NOMO-1 treated with dmso at 0.1 percent for 144 hours (cell line): ENCODE data around the gene MSL1.

Experiments
- DNase-seq: peaks from one replicate; lab custom pipeline; 2025; ENCODE audit not compliant: unreplicated experiment; lab: John Stamatoyannopoulos, UW

The MSL1 gene

DNA sequence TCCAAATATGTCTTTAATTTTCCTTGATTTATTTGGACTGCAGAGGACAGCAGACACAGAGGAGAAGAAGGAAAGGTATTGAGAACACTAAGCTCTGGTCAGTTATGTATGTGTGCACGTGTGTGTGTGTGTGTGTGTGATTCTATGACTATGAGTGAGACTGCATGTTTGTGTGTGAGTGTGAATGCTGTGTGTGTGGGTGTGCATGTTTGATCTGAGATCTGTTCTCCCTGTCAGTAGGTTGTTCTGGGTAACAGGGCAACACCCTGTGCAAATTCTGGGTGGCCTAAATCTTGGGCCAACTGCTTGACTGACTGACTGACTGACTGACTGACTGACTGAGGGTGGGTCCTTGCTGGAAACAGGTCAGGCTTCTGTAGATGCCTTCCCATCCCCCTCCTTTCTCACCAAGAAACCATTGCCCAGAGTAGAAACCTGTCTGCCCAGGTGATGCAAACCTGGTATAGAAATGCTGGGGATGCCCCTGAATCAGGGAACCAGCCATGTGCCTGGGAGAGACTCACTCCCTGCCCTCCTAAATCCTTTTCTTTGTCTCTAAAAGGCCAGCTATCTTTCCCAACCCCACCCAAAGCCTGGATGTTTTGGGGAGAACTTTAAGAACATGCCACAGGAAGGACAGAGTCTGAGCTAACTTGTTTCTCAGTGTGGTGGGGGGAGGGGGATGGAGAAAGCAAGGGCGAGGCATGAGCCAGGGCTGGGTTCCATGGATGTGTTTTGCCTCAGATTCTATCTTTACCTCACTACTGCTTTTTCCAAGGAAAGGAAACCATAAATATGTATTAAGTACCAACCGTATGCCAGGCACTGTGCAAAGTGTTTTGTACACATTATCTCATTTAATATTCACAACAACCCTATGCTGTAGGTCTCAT lies 16.9 kb upstream of the MSL1 start:
- no peak for DNase-seq

DNA sequence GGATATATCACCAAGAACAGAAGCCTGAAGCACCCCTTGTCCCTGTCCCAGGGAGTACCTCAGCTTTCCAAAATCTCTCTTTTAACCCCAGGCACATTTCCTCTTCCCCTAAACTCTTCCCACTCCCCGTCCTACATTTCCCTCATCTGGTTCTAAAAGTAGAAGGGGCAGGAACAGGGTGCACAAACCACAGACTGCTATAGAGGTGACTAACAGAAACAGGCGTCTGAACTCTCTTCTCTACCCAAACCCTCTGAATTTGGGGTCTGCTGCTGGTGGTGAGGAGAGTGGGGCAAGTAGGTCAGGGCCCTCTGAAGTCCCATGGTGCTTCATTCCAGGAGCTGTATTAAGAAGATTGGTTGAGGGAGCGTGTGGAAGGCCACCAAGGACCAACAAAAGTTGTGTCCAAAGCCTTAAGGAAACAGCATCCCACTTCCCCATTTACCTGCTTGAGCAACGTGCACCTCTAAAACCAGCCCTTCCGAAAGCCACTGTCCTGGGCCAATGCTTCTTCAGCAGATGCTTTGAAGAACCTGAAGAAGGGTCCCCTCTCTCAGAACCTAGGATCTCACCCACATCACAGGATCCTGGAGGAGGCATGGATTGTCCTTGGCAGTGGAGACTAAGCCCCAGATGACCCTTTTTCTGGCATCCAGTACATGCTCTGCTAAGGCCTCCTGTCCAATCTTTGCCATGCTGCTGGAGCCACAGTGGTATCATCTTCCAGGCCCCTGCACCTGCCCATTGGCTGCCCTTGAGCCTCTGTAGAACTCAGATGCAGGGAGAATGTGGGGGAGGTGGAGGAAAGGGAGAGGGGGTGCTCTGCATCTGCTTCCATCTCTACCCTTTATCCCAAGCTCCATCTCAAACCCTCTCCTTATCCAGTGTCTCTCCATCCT lies 15.7 kb upstream of the MSL1 start:
- DNase-seq: no peak

DNA sequence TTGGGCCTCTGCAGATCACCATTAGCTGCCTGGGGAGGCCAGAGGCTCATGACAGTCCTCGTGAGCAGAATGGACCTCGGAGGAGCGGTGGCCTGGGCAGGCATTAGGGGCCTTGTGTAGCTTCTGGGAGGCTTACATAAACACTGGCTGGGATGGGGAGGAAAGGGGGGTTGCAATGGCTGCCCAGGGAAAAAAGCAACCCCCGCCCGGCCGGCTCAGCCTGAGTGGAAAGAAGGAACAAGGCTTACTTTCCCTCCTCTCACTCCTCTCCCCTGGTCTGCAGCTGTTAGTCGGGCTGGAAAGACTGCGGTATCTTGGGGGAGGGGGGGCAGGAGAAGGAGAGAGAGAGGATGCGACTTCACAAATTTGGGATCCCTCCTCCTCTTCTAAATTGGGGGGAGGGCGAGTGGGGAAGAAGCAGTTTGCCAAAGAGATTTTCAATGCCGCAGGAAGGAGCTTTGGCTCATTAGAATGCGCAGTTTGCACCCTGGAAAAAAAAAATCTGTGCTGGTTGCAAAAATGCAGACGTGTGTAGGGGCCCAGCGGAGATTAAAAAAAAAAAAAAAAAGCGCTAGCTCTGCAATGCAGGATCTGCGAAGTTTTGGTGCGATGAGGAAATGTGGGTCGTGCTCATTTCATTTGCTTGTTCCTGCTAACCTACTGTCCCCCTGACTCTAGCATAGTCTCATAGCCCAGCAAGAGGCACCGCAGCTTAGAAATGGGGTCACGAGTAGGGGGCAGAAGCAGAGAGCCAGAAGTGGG lies 14.8 kb upstream of the MSL1 start:
- no peak for DNase-seq

DNA sequence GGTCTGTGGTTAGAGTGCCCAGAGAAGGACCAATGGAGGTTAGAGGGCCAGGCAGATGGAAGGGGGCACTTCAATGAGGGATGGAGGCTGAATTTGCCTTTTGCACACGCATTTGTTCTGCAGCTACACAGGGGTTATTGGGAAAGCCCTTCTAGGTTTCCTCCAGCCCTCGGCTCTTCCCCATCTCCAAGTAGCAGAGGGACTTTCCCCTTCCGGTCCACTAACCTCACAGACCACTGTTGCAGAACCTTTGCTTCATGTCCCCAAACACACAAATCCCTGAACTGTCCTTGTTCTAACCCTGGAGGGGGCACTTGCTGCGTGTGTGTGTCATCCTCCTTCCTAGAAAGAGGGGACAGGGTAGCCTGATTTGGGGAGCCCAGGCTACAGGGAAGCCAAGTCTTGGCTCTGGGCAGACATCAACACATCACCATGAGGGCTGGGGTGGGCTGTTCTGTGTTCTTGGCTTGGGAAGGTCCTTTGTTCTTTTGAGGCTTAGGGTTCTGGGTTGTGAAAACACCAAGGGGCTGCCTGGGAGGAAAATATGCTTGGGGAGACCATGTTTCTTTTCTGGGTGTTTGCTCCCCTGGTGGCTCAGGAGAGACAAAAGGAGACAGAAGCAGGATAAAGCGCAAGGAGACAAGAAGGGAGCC lies 14.1 kb upstream of the MSL1 start:
- DNase-seq: peak; percentile 32

DNA sequence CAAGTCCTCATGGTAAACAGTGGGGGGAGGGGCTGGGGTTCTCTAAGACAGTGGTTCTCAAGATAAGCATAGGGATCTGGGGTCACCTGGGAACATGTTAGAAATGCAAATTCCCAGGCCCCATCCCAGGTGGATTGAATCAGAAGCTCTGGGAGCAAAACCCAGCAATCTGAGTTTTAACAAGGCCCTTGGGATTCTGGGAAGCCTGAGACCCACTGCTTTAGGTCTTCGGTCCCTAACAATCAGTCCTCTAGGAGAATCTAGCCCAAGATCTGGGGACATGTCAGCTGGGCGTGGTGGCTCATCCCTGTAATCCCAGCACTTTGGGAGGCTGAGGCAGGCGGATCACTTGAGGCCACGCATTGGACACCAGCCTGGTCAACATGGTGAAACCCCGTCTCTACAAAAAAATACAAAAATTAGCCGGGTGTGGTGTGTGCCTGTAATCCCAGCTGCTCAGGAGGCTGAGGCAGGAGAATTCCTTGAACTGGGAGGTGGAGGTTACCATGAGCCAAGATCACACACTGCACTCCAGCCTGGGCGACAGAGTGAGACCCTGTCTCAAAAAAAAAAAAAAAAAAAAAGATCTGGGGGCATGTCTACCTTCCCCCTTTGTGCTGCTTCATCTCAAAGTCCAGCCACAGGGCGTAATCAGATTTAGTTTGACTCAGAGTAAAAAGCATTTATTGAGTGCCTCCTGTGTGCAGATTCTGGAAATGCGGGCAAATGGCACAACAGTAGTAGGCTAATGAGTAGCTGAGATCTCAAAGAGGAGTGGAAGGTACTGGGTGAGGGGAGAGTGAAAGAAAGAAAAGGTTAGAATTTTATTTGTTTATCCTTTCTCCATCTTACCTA lies 12.6 kb upstream of the MSL1 start:
- no peak for DNase-seq

DNA sequence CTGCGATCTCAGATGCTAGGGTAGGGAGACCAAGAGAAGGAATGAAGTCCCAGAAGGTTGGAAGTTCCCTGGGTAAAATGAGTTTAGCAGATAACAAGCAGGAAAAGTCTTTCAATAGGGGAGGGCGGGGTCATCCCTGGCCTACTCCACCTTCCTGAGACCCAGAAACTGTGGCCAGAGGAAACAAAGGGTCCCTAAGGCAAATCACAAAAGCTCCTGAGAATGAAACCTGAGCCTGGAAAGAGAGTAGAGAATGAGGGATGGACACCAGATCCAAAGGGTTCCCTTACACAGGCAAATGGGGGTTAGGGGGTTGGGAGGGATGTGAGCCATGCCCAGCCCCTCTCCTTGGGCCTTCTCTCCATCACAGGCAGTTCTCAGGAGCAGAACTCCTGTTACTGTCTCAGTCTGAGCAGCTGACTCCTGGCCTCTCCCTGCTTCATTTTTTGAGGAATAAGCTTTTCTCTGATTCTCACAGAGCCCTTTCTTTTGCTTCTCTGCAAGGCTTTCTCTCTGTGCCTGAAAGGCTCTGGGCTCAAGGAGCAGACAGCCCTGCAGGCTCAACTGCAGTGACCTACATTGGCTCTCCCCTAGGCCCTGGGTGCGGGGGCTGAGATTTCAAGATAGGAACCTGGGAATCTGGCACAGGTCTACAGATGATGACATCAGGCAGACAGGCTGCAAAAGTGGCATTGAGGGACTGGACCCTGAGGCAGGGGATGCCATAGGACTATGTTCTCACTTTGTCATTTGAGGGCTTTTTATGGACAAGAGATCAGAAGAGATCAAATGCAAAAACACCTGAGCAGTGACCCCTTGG lies 11.5 kb upstream of the MSL1 start:
- DNase-seq: no peak

DNA sequence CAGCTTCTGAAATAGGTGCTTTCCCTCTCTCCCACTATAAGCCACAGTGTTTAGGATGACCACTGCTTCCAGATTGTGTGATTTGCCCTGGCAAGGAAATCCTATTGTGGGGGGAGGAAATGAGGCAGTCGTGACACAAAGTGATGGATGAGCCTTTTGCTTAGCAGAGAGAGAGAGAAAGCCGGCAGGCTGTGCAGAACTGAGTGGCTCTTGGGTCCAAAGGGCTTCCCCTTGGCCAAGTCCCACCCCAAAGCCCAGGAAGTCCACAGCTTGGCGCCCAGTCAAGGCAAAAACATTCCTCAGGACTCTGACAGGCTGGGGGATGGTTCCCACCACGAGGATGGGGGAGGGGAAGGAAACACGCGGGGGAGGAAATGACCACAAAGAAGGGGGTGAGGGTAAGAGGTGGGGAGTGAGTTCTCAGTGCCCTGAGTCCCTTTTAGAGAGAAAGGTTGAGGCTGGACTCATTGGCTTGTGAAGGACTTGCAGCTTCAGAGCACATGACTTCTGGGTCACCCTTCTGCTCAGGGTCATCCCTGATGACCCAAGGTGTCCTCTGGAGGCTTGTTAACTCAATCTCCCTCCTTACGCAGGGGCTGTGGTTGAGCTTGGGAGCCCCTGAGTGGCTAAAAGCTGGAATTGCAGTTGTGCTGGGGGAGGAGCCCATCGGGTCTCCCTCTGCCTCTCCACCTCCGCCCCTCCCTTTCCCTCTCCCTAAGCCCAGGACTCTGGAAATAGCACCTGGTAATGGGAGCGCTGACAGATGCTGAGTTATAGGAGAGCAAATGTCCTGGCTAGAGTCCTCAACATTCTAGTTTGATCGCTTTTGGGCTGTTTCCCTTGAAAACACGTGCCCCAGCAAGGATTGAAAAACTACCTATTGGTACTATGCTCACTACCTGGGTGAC lies 10.3 kb upstream of the MSL1 start:
- peak; percentile 73 for DNase-seq

DNA sequence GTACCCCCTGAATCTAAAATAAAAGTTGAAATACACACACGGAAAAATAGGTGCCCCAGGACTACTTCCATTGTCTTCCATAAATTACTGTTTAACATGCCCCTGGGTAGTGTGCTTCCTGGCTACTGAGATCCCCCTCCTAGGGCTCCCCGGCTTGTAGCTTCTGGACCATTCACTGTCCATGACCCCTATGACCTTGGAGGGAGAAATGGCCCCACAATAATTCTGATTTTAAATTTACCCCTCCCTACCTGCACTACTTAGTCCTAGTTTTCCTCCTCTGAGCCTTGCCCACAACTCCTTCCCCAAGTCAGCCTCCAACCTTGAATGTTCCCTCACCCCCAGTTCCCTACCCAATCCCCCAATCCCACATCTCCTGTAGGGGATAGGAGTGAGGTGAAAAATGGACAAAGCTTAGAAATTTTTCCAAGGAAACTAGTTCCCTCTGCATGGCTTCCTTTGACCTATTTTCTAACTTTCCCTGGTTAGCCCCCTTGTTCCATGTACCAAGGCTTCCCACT lies 9.5 kb upstream of the MSL1 start:
- no peak for DNase-seq

DNA sequence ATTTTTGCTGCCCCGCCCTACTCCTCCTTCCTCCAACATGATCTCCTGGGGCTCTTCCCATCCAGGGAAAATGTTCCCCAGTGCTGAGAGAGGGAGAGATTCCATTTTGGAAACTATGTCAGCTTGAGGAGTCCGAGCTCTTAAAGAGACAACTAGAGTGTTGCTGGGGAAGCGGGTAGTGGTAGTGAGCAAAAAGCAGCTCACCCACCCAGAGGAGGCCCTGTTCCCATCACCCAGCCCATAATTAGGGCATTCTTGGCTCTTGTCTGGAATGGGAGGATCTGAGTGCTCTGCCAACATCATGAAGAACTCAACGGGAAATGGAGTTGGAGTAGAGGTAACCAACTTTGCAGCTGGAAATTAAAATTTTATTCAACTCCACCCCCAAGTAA lies 9.1 kb upstream of the MSL1 start:
- DNase-seq: no peak

DNA sequence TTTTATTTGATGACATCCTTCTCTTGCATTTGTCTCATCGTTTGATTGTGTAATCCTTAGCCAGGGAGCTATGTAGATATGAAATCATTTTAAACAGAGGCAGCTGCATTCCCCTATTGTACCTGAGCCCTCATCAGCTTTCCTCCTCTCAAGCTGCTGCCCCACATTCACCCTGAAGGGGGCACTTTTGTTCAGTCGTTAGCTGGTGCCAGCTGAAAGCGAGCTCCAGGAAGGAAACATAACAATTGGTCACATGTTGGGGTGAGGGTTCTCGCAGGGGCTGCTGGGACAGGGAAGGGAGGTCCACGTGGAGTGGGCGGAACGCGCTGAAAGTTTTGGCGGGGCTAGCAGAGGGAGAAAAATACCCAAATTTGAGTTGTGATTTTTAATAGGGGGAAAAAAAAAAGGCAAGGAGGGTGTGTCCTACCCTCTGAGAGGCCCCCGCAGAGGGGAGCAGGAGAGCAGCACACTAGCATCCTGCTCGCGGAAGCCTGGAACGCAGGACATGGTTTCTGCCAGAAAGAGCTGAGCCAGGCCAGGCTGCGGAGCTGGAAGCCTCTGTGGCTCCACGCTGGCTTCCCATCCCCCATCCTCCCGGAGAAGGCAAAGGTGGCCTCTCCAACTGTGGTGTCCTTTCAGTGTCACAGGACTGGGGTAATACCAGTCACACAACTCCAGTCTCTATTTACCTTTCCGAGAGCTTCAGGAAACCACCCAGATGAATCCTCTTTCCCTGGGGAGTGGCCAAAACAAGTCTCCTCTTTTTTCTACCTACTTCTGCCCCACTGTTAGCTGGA lies 8.5 kb upstream of the MSL1 start:
- peak; percentile 97 for DNase-seq

DNA sequence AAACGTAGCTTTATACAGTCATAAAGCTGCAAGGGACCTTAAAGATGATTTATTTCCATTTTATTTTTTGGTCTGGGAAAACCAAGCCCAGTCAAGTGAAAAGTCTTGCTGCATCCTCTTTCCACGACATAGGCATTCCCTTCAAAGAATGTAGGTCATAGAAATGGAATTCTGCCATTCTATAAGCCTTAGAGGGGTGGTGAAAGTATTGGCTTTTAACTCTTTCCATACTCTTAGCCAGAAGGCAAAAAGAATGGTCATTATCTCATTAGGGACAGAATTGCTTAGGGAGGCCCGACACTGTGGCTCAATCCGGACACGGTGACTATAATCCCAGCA lies 7.9 kb upstream of the MSL1 start:
- no peak for DNase-seq

DNA sequence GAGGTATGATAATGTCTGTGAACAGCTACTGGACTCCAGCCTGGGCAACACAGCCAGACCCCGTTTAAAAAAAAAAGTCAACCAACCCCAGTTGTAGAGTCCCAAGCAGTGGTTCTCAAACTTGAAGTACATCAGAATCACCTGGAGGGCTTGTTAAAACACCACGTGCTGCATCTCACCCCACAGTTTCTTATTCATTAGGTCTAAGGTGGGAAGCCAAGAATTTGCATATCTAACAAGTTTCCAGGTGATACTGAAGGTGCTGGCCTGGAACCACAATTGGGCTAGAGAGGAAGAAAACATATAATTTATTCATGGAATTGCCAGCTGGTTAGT lies 6.7 kb upstream of the MSL1 start:
- DNase-seq: no peak

DNA sequence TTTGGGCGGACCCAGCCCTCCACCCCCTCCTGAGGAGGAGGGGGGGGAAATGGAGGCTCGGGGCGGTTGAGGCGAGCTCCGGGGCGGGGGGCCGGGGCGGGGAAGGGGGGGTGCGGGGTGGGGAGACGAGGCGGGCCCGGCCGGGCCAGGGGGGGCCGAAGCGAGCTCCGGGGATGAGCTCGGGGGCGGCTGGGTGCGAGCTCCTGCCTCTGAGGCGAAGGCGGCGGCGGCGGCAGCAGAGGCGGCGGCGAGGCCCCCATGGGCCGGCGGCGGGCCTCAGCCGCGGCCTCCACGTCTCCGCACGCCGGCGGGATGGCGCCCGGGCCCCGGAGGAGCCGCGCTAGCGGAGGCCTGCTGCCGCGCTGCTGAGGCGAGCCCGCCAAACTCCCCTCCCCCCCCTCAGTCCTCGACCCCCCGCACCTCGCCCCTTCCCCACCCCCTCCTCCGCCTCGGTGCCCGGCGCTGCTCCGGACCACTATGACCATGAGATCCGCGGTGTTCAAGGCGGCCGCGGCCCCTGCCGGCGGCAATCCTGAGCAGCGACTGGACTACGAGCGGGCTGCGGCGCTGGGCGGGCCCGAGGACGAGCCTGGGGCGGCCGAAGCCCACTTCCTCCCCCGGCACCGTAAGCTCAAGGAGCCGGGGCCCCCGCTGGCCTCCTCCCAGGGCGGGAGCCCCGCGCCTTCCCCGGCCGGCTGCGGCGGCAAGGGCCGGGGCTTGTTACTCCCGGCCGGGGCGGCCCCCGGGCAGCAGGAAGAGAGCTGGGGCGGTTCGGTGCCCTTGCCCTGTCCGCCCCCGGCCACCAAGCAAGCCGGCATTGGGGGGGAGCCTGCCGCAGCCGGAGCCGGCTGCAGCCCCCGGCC lies 596 bp downstream of the MSL1 start:
- no peak for DNase-seq

DNA sequence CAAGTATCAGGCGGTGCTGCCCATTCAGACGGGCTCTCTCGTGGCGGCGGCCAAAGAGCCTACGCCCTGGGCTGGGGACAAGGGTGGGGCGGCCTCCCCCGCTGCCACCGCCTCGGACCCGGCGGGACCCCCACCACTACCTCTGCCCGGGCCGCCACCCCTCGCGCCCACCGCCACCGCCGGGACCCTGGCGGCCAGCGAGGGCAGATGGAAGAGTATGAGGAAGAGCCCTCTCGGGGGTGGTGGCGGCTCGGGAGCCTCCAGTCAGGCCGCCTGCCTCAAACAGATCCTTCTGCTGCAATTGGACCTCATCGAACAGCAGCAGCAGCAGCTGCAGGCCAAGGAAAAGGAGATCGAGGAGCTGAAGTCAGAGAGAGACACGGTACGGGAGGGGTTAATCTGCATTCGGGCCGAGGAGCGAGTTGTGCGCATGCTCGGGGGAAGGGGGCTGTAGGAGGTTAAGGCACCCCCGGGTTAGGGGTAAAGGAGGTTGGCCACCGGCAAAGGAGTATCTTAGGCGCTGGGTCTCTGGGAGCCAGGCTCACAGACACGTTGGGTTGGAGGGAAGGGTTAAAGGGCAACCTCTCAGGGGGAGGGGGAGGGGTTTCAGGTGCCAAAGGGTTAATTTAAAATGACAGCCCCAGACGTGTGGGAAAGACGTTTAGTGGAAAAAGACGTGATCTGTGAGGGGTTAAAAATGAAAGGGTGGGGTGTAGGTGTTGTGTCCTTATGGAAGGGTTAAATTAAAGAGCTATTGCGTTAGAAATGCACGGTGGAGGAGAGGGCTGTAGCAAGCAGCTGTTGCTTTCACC lies 1.4 kb downstream of the MSL1 start:
- DNase-seq: no peak

DNA sequence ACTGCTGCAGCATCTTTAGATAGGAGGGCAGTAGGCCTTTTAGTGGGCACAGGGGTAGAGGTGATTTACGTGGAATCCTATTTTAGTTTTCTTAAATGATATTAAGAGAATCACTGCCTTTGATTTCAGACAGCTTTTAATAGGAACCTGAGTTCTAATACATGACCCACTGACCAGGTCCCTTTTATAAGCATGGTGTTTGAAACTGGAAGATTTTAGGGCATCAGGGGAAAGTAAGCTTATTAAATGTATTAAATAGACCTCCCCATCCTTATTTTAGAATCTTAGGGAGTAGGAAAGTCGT lies 2.0 kb downstream of the MSL1 start:
- no peak for DNase-seq
